ENCODE data around the gene LCE3A.

The LCE3A gene

DNA sequence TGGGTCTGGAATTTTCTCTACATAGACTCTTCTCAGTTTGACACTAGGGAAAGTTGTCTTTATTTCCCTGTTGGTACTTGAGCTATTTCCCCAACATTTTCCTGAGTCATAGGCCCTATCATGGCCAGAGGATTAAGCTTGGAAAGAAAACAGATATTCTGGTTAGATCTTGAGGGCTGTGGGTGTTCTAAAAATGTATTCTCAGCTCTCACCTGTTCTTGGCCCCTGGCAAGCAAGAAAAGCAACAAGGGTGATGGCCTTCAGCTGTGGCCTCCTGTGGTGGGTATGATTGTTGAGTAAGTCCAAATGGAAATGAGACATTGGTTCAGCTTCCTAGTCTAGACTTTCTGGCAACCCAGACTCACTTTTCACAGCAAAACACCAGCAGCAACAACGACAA is 17.4 kb upstream of the LCE3A start:
- Histone ChIP-seq H3K27me3 (ENCODE audit: control insufficient read depth, insufficient read depth, low read length, poor library complexity, severe bottlenecking) (no peaks in the 10 kb centered on the region), H3K4me3 (ENCODE audit: insufficient read depth, low read depth, low read length) (no peak overlapping the region), H3K27ac (ENCODE audit: insufficient read depth, low read depth, low read length, poor library complexity, severe bottlenecking) (no peak overlapping the region), H3K36me3 (ENCODE audit: control insufficient read depth, insufficient read depth, low read length) (no peaks in the 10 kb centered on the region), H3K9me3 (ENCODE audit: control insufficient read depth, low read length) (peaks cover 19% of the 10 kb centered on the region), H3K4me1 (ENCODE audit: control insufficient read depth, insufficient read depth, low read length) (no peaks in the 10 kb centered on the region)
- WGBS, 2 experiments = 40 to 51% methylated on average over 1 of the region's 1 CpG

DNA sequence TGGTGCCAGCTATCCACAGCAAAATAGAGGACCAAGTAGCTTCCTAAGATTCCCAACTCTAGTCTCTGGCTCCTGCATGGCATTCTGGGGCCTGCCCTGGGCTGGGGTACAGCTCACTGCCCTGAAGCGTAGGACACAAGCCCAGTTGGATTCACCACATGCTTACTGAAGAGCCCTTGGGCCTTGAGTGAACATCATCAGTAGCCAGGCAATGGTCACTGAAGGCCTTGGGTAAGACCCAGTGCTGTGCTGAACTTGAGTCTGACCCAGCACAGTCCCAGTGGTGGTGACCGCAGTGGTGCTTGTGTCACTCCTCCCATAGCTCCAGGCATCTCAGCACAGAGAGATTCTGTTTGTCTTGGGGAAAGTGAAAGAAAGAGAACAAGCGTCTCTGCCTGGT is 7.7 kb upstream of the LCE3A start:
- WGBS, 2 experiments = 78 to 88% methylated on average over 3 of the region's 3 CpGs
- Histone ChIP-seq H3K4me1 (ENCODE audit: control insufficient read depth, insufficient read depth, low read length) (no peaks in the 10 kb centered on the region), H3K36me3 (ENCODE audit: control insufficient read depth, insufficient read depth, low read length) (no peaks in the 10 kb centered on the region), H3K4me3 (ENCODE audit: insufficient read depth, low read depth, low read length) (no peak overlapping the region), H3K27me3 (ENCODE audit: control insufficient read depth, insufficient read depth, low read length, poor library complexity, severe bottlenecking) (no peaks in the 10 kb centered on the region), H3K27ac (ENCODE audit: insufficient read depth, low read depth, low read length, poor library complexity, severe bottlenecking) (no peak overlapping the region), H3K9me3 (ENCODE audit: control insufficient read depth, low read length) (peaks cover 2% of the 10 kb centered on the region)

DNA sequence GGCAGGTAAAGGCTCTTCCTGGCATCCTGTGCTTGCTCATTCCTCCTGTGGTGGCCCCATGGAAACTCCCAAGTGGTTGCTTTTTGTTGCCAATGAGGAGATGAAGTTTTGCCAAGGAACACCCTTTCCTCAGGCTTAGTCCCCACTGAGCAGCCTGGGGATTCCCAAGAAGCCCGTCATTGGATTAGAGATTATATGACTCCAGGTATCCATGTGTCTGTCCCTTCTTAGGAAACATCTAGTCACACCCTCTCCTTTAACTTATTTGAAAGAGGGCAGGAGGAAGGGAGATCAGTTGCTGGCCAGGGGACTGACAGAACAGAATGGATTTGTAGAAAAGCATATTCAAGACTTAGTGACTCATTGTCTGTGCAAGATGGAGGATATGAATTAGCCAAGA is 3.8 kb upstream of the LCE3A start:
- Histone ChIP-seq H3K36me3 (ENCODE audit: control insufficient read depth, insufficient read depth, low read length) (no peaks in the 10 kb centered on the region), H3K4me3 (ENCODE audit: insufficient read depth, low read depth, low read length) (no peak overlapping the region), H3K27me3 (ENCODE audit: control insufficient read depth, insufficient read depth, low read length, poor library complexity, severe bottlenecking) (no peaks in the 10 kb centered on the region), H3K9me3 (ENCODE audit: control insufficient read depth, low read length) (peaks cover 9% of the 10 kb centered on the region), H3K4me1 (ENCODE audit: control insufficient read depth, insufficient read depth, low read length) (no peaks in the 10 kb centered on the region), H3K27ac (ENCODE audit: insufficient read depth, low read depth, low read length, poor library complexity, severe bottlenecking) (no peak overlapping the region)
- WGBS, 2 experiments = 60 to 65% methylated on average over 1 of the region's 1 CpG

DNA sequence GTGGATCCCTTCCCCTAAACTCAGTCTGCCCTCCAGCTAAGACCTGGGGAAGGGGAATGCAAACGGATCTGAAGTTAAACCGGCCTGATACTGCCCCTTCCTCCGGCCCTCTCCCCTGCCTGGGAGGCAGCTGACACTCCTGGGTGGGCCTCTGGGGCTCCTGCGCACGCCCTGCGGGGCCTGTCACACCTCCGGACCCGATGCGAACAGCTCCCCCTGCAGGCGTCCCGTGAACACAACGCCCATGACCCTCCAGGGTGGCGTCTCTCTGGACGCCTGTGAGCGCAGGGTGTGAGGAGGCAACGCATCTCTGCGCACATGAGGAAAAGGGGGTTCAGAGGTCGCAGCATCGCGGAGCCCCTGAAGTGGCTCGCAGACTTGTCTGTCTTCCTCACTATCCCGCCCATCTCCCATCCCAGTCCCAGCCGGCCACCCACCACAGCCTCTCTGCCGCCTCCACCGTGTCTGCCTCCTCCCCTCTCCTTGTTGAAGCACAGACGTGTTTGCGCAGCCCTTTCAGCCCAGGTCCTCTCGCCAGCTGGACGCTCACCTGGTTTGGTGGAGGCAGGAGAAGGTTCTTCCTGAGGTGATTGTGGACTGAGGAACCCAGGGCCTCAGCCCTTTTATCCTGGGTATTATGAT is 421 bp upstream of the LCE3A start:
- no peaks in the 10 kb centered on the region for H3K27me3 ChIP-seq (ENCODE audit: control insufficient read depth, insufficient read depth, low read length, poor library complexity, severe bottlenecking)
- no peaks in the 10 kb centered on the region for H3K4me1 ChIP-seq (ENCODE audit: control insufficient read depth, insufficient read depth, low read length)
- 81 to 83% methylated on average over 29 of the region's 29 CpGs for WGBS, 2 experiments
- no peak overlapping the region for H3K27ac ChIP-seq (ENCODE audit: insufficient read depth, low read depth, low read length, poor library complexity, severe bottlenecking)
- no peak overlapping the region for H3K4me3 ChIP-seq (ENCODE audit: insufficient read depth, low read depth, low read length)
- H3K9me3 ChIP-seq (ENCODE audit: control insufficient read depth, low read length) = peaks cover 15% of the 10 kb centered on the region
- no peaks in the 10 kb centered on the region for H3K36me3 ChIP-seq (ENCODE audit: control insufficient read depth, insufficient read depth, low read length)

DNA sequence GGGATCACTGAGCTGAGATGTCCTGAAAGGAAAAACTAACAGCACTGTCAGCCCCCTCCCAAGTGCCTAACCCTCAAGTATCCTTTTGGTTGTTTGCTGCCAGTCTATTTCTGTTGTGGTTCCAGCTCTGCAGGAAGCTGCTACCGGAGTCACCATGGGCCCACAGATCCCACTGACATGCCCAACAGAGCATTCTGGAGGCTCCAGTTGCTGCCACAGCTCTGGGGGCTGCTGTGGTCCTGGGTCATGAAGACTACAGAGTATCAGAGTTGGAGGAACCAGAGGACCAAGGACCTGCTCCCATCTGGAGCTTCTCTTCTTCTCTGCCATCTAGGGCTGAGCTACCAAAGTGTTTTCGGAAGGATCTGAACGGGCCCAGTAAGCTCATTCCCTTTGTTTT is 910 bp downstream of the LCE3A start:
- 57% methylated on average over 3 of the region's 3 CpGs for WGBS, 2 experiments
- H3K9me3 ChIP-seq (ENCODE audit: control insufficient read depth, low read length) = peaks cover 15% of the 10 kb centered on the region
- H3K27ac ChIP-seq (ENCODE audit: insufficient read depth, low read depth, low read length, poor library complexity, severe bottlenecking) = no peak overlapping the region
- H3K27me3 ChIP-seq (ENCODE audit: control insufficient read depth, insufficient read depth, low read length, poor library complexity, severe bottlenecking) = no peaks in the 10 kb centered on the region
- no peaks in the 10 kb centered on the region for H3K4me1 ChIP-seq (ENCODE audit: control insufficient read depth, insufficient read depth, low read length)
- H3K36me3 ChIP-seq (ENCODE audit: control insufficient read depth, insufficient read depth, low read length) = no peaks in the 10 kb centered on the region
- H3K4me3 ChIP-seq (ENCODE audit: insufficient read depth, low read depth, low read length) = no peak overlapping the region

DNA sequence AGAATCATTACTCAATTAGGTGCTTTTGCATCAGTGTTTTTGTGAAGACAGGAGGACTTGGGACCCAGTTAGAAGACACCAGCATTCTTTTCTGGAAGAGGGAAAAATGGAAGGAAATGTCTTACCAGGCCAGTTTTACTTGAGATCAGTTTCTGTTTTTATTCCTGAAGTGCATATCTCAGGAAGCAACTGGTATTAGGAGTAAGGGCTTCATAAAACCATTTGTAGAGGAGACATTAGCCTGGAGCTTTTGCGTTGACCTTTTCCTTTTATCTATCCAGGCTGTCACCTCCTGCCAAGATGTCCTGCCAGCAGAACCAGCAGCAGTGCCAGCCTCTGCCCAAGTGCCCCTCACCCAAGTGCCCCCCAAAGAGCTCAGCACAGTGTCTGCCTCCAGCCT is 9.4 kb downstream of the LCE3A start, which contains the start of gene LCE3B:
TSS of gene LCE3B (plus strand) at position 301 of the 400 bp plus-strand sequence. CDS start at position 301, 0 bp downstream.
- Histone ChIP-seq H3K36me3 (ENCODE audit: control insufficient read depth, insufficient read depth, low read length) (no peaks in the 10 kb centered on the region), H3K4me1 (ENCODE audit: control insufficient read depth, insufficient read depth, low read length) (no peaks in the 10 kb centered on the region), H3K27ac (ENCODE audit: insufficient read depth, low read depth, low read length, poor library complexity, severe bottlenecking) (no peak within 1 kb of the TSS), H3K4me3 (ENCODE audit: insufficient read depth, low read depth, low read length) (no peak within 1 kb of the TSS), H3K27me3 (ENCODE audit: control insufficient read depth, insufficient read depth, low read length, poor library complexity, severe bottlenecking) (no peaks in the 10 kb centered on the region), H3K9me3 (ENCODE audit: control insufficient read depth, low read length) (no peaks in the 10 kb centered on the region)
- WGBS, 2 experiments = no CpG with 5 or more reads among the region's 1 CpG

DNA sequence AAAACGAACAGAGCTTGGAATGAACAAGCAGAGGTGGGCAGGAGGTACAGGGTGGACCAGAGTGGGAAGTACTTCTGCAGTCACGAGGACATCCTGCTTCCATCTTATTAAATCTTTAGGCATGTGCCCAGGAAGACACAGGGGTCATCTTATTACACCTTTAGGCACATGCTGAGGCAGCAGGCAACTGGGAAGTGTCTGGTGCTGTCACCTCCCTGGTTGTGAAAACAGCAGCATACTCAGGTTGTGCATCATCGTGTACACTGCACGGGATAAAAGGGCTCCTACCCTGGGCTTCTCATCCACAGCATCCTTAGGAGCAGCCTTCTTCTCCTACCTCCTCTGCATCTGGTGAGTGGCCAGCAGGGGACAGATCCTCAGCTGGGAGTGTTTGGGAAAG is 23.0 kb downstream of the LCE3A start, which contains the start of gene LCE3C:
TSS of gene LCE3C (plus strand) at position 301 of the 400 bp plus-strand sequence. CDS start 498 bp downstream, outside the sequence.
- H3K4me3 ChIP-seq (ENCODE audit: insufficient read depth, low read depth, low read length) = no peak within 1 kb of the TSS
- no peaks in the 10 kb centered on the region for H3K9me3 ChIP-seq (ENCODE audit: control insufficient read depth, low read length)
- H3K36me3 ChIP-seq (ENCODE audit: control insufficient read depth, insufficient read depth, low read length) = no peaks in the 10 kb centered on the region
- no peaks in the 10 kb centered on the region for H3K4me1 ChIP-seq (ENCODE audit: control insufficient read depth, insufficient read depth, low read length)
- no peak within 1 kb of the TSS for H3K27ac ChIP-seq (ENCODE audit: insufficient read depth, low read depth, low read length, poor library complexity, severe bottlenecking)
- no peaks in the 10 kb centered on the region for H3K27me3 ChIP-seq (ENCODE audit: control insufficient read depth, insufficient read depth, low read length, poor library complexity, severe bottlenecking)
- no CpG with 5 or more reads among the region's 4 CpGs for WGBS, 2 experiments

DNA sequence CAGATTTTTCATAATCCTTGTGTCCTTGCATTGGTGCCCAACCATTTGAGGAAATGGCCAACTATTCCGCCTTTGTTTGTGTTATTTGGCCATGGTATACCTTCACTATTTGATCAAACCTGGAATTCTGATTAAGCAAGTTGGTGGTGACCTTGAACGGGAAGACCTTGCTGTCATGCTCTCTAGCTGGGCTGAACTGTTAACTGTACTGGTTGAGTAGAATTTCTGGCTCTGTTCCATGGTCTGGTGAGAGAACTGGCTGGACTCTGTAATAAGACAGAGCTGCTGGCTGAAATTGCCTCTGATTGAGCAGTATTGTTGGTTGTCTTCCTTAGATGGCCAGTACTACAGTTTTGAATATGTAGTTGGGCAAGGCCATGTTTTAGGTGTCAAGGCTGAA is 25.9 kb downstream of the LCE3A start:
- no peaks in the 10 kb centered on the region for H3K27me3 ChIP-seq (ENCODE audit: control insufficient read depth, insufficient read depth, low read length, poor library complexity, severe bottlenecking)
- no peak overlapping the region for H3K4me3 ChIP-seq (ENCODE audit: insufficient read depth, low read depth, low read length)
- no peak overlapping the region for H3K27ac ChIP-seq (ENCODE audit: insufficient read depth, low read depth, low read length, poor library complexity, severe bottlenecking)
- H3K9me3 ChIP-seq (ENCODE audit: control insufficient read depth, low read length) = no peaks in the 10 kb centered on the region
- no peaks in the 10 kb centered on the region for H3K4me1 ChIP-seq (ENCODE audit: control insufficient read depth, insufficient read depth, low read length)
- no CpG with 5 or more reads among the region's 2 CpGs for WGBS, 2 experiments
- H3K36me3 ChIP-seq (ENCODE audit: control insufficient read depth, insufficient read depth, low read length) = no peaks in the 10 kb centered on the region

DNA sequence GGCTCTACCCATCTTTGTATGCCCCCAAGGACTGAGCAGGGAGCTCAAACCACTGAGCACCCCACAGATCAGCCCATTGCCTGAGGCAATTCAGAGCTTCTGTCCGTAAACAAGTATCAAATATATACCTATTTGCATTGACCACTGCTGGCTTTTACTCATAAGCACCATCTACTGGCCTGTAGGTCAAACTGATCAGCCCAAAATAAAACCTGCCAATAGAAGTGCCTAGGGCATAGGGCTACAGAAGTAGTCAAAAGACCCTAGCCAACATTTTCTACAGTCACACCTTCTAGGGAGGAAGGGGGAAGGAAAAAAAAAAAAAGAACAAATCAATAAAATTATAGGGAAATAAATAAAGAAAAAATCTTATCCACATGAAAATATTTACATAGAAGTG is 37.3 kb downstream of the LCE3A start:
- H3K9me3 ChIP-seq (ENCODE audit: control insufficient read depth, low read length) = no peaks in the 10 kb centered on the region
- H3K27me3 ChIP-seq (ENCODE audit: control insufficient read depth, insufficient read depth, low read length, poor library complexity, severe bottlenecking) = no peaks in the 10 kb centered on the region
- H3K4me3 ChIP-seq (ENCODE audit: insufficient read depth, low read depth, low read length) = no peak overlapping the region
- H3K4me1 ChIP-seq (ENCODE audit: control insufficient read depth, insufficient read depth, low read length) = no peaks in the 10 kb centered on the region
- no peak overlapping the region for H3K27ac ChIP-seq (ENCODE audit: insufficient read depth, low read depth, low read length, poor library complexity, severe bottlenecking)
- no peaks in the 10 kb centered on the region for H3K36me3 ChIP-seq (ENCODE audit: control insufficient read depth, insufficient read depth, low read length)
- no CpG with 5 or more reads among the region's 1 CpG for WGBS, 2 experiments

DNA sequence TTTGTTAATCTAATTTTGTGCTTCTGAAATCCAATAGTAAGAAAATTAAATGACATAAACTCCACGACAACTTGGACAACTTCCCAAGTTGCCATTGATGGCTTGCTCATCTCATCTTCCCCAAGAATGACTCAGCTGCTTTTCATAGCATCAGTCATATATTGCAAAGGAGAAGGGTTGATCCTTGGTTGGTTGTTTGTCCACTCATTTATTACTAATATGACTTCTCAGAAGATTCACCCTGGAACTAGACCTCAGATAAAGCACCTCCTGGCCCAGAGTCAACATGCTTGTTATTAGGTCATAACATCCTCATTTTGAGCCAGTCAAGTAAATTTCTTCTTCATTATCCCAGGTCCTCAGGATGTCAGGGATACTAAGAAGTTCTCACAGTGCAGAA is 40.3 kb downstream of the LCE3A start:
- Histone ChIP-seq H3K9me3 (ENCODE audit: control insufficient read depth, low read length) (no peaks in the 10 kb centered on the region), H3K36me3 (ENCODE audit: control insufficient read depth, insufficient read depth, low read length) (no peaks in the 10 kb centered on the region), H3K4me3 (ENCODE audit: insufficient read depth, low read depth, low read length) (no peak overlapping the region), H3K27me3 (ENCODE audit: control insufficient read depth, insufficient read depth, low read length, poor library complexity, severe bottlenecking) (no peaks in the 10 kb centered on the region), H3K4me1 (ENCODE audit: control insufficient read depth, insufficient read depth, low read length) (no peaks in the 10 kb centered on the region), H3K27ac (ENCODE audit: insufficient read depth, low read depth, low read length, poor library complexity, severe bottlenecking) (no peak overlapping the region)
- 56% methylated on average over 1 of the region's 1 CpG; no CpG with 5 or more reads in 1 of the 2 experiments for WGBS, 2 experiments
